K562 (cell line): ENCODE measurements around the gene HS3ST5. TPM values are rescaled to one million over a fixed set of nuclear protein-coding genes. Genes with fewer than 3 reads are reported as not detected.
"Not testable (repeated sequence)": the region's sequence is repeated elsewhere in the genome, so short reads cannot be mapped to it uniquely, and the experiment has no call there.

ENCODE experiments used
- ATAC-seq: fragments of 200-7000 bp; cut with Tn5 transposase; 3 replicates; pipeline ENCODE4 v1.9.1; 2020; ENCODE audit warnings: moderate library complexity
- BruUV-seq: library from RNA; stranded (reverse); fragments of 400-500 nt; replicated peaks from 2 replicates; lab custom pipeline; 2021; lab: Mats Ljungman, UMichigan
- CTCF ChIA-PET: fragments of 300-600 bp; formaldehyde crosslinking; extraction: SDS; loops from one replicate; lab custom pipeline; 2021; ENCODE audit warnings: low intra/inter-chr PET ratio; lab: Yijun Ruan, JAX
- POLR2A ChIA-PET: fragments of 300-600, 350-650 bp; sonication (Branson Sonifier 250); formaldehyde crosslinking; extraction: SDS; loops from one replicate; lab custom pipeline; 2021; ENCODE audit warnings: antibody characterized with exemption, inconsistent platforms; lab: Yijun Ruan, JAX
- DNase-seq, 4 experiments: peaks; one replicate each; pipeline versions ENCODE4 v3.0.0 to v3.0.0-alpha.2; 2011 to 2018; ENCODE audit warnings: low spot score in 3 of 4, mixed read lengths in 3 of 4; ENCODE audit errors: extremely low read depth in 1 of 4
- FAIRE-seq: peaks from 2 replicates; lab custom pipeline; 2011; peaks lifted over from hg19 to GRCh38; lab: Jason Lieb, UNC
- H2AFZ ChIP-seq: 2 replicates; pipeline ENCODE4 v1.6.0; 2011; ENCODE audit warnings: low read depth, low read length, control low read depth, inconsistent platforms
- H3K27ac ChIP-seq: fragments of 200-600 bp; 3 replicates; pipeline ENCODE4 v1.8.0; 2011; ENCODE audit warnings: low read depth, mild to moderate bottlenecking, control low read depth, inconsistent platforms, low read length, moderate library complexity, mixed read lengths; ENCODE audit errors: extremely low read depth
- H3K27me3 ChIP-seq, 2 experiments: fragments of 300-600 bp in 1 of 2; 2 replicates in 1 of 2; 3 replicates in 1 of 2; pipeline versions ENCODE4 v1.6.0 to v1.8.0; 2011; ENCODE audit warnings: inconsistent platforms in 2 of 2, low read length in 2 of 2, mild to moderate bottlenecking in 1 of 2, mixed read lengths in 1 of 2, moderate library complexity in 1 of 2; ENCODE audit not compliant: control insufficient read depth in 2 of 2, insufficient read depth in 2 of 2
- H3K36me3 ChIP-seq: fragments of 300-600 bp; 3 replicates; pipeline ENCODE4 v1.8.0; 2011; ENCODE audit warnings: mild to moderate bottlenecking, low read length, inconsistent platforms; ENCODE audit not compliant: control insufficient read depth, insufficient read depth
- H3K4me1 ChIP-seq, 2 experiments: fragments of 200-600 bp in 1 of 2; replicated peaks in 1 of 2; 2 replicates in 1 of 2; 3 replicates in 1 of 2; pipeline versions ENCODE4 v1.5.1 to v1.8.0; 2011; ENCODE audit warnings: inconsistent platforms in 2 of 2, low read length in 2 of 2, mild to moderate bottlenecking in 1 of 2, mixed read lengths in 1 of 2, moderate library complexity in 1 of 2; ENCODE audit not compliant: control insufficient read depth in 2 of 2, insufficient read depth in 2 of 2
- H3K4me2 ChIP-seq: 2 replicates; pipeline ENCODE4 v1.6.1; 2011; ENCODE audit warnings: low read length, control low read depth, inconsistent platforms, mixed read lengths; ENCODE audit not compliant: insufficient read depth
- H3K4me3 ChIP-seq: fragments of 200-600 bp; sonication (generic), shearing (Covaris generic); 2 replicates; pipeline ENCODE4 v1.5.1; 2016; ENCODE audit warnings: control low read depth, inconsistent platforms
- H3K79me2 ChIP-seq: fragments of 200-600 bp; 3 replicates; pipeline ENCODE4 v1.8.0; 2011; ENCODE audit warnings: low read length, inconsistent platforms; ENCODE audit not compliant: control insufficient read depth, insufficient read depth
- H3K9ac ChIP-seq, 2 experiments: 2 replicates each; pipeline versions ENCODE4 v1.6.0 to v1.6.1; 2011; ENCODE audit warnings: low read depth in 2 of 2, low read length in 2 of 2, control low read depth in 1 of 2, inconsistent platforms in 1 of 2, mild to moderate bottlenecking in 1 of 2, mixed read lengths in 1 of 2; ENCODE audit not compliant: insufficient read depth in 1 of 2
- H3K9me1 ChIP-seq: one replicate; pipeline ENCODE4 v1.6.0; 2011; ENCODE audit warnings: inconsistent platforms, mild to moderate bottlenecking, low read length, moderate library complexity; ENCODE audit not compliant: control insufficient read depth, insufficient read depth
- H3K9me3 ChIP-seq: replicated peaks from 2 replicates; pipeline ENCODE4 v1.5.1; 2011; ENCODE audit warnings: low read depth, low read length, inconsistent platforms; ENCODE audit not compliant: control insufficient read depth, insufficient read depth
- H4K20me1 ChIP-seq: replicated peaks from 2 replicates; pipeline ENCODE4 v1.6.1; 2011; ENCODE audit warnings: low read length, inconsistent platforms, mixed read lengths; ENCODE audit not compliant: control insufficient read depth, insufficient read depth
- CBX3 ChIP-seq, 2 experiments: IDR thresholded peaks; 1 replicate in 1 of 2; 2 replicates in 1 of 2; pipeline ENCODE4 v1.6.1; 2012; ENCODE audit warnings: inconsistent platforms in 2 of 2, low read length in 2 of 2, borderline replicate concordance in 1 of 2, control low read depth in 1 of 2
- POLR2B ChIP-seq: fragments of 450-650 bp; IDR thresholded peaks from 2 replicates; pipeline ENCODE4 v1.6.1; 2018; ENCODE audit warnings: low read depth; ENCODE audit not compliant: partially characterized antibody
- PRDM10 ChIP-seq: fragments of 450-650 bp; IDR thresholded peaks from 2 replicates; pipeline ENCODE4 v1.6.1; 2018; ENCODE audit not compliant: partially characterized antibody
- ZNF589 ChIP-seq: fragments of 200-800 bp; sonication (Bioruptor generic); IDR thresholded peaks from 2 replicates; pipeline ENCODE4 v1.6.1; 2016; ENCODE audit warnings: low read depth, missing genetic modification characterization, missing compliant biosample characterization
- WGBS: fragments of 100-300 bp; shearing (Covaris generic); methylation state at CpG from one replicate; pipeline ENCODE4 v1.1.6; 2016; ENCODE audit warnings: low coverage, mixed read lengths; ENCODE audit not compliant: insufficient coverage; ENCODE audit errors: missing lambda C conversion rate; 5-methylcytosine and 5-hydroxymethylcytosine counted together
- in situ Hi-C: fragments of 300-500 bp; cut with MboI; formaldehyde crosslinking; loops from 4 replicates; pipeline ENCODE4 v1.15.0; 2018; ENCODE audit warnings: inconsistent platforms, mixed read lengths
- intact Hi-C: fragments of 100-400 bp; cut with micrococcal nuclease; formaldehyde crosslinking; loops from 2 replicates; pipeline ENCODE4 v1.14.2; 2022
- polyA plus RNA-seq, 8 experiments: library from polyadenylated mRNA; depleted of rRNA in 4 of 8; stranded (reverse) in 5 of 8; unstranded in 3 of 8; fragments of >200 nt; fragmentation: Nextera tagmentation in 2 of 8; fragmentation: Illumina TruSeq in 1 of 8; extraction: Ambion mirVana in 2 of 8; extraction: Trizol in 1 of 8; gene quantifications; 2 replicates each; pipeline versions ENCODE4 v1.2.1 to v1.2.3, GENCODE V29; 2011 to 2014; ENCODE audit warnings: inconsistent platforms in 1 of 8, missing spikeins in 1 of 8
- total RNA-seq, 7 experiments: library from RNA; depleted of rRNA in 6 of 7; stranded (reverse); fragments of >200 nt in 6 of 7; fragmentation: Illumina TruSeq in 2 of 7; extraction: Trizol in 2 of 7; gene quantifications; 2 replicates each; pipeline versions ENCODE4 v1.2.1 to v1.2.3, GENCODE V29; 2011 to 2021; ENCODE audit warnings: low replicate concordance in 1 of 7
- TF ChIP-seq, protein P1 (sequence below): fragments of 250-450 bp; sonication (Bioruptor Pico); IDR thresholded peaks from 2 replicates; pipeline ENCODE4 v1.4.0; 2020; ENCODE audit warnings: mild to moderate bottlenecking, moderate library complexity

Gene HS3ST5
- total and polyA plus RNA-seq, 9 of the 15 experiments (the other 6 are each of a cell fraction or from before 2014, with no cell fraction given), result not detected

DNA sequence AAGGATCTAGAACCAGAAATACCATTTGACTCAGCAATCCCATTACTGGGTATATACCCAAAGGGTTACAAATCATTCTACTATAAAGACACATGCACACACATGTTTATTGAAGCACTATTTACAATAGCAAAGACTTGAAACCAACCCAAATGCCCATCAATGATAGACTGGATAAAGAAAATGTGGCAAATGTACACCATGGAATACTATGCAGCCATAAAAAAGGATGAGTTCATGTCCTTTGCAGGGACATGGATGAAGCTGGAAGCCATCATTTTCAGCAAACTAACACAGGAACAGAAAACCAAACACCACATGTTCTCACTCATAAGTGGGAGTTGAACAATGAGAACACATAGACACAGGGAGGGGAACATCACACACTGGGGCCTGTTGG, 193.6 kb downstream of the HS3ST5 start:
- H3K27ac ChIP-seq, intact Hi-C loops, H3K27me3 ChIP-seq, H3K36me3 ChIP-seq, in situ Hi-C loops, H3K4me2 ChIP-seq, H2AFZ ChIP-seq, H3K79me2 ChIP-seq, H3K9me3 ChIP-seq, H3K4me1 ChIP-seq, H3K9ac ChIP-seq, CTCF ChIA-PET, H3K4me3 ChIP-seq, H3K9me1 ChIP-seq, H4K20me1 ChIP-seq, POLR2A ChIA-PET, ATAC-seq, BruUV-seq, FAIRE-seq, DNase-seq: not testable (repeated sequence)

DNA sequence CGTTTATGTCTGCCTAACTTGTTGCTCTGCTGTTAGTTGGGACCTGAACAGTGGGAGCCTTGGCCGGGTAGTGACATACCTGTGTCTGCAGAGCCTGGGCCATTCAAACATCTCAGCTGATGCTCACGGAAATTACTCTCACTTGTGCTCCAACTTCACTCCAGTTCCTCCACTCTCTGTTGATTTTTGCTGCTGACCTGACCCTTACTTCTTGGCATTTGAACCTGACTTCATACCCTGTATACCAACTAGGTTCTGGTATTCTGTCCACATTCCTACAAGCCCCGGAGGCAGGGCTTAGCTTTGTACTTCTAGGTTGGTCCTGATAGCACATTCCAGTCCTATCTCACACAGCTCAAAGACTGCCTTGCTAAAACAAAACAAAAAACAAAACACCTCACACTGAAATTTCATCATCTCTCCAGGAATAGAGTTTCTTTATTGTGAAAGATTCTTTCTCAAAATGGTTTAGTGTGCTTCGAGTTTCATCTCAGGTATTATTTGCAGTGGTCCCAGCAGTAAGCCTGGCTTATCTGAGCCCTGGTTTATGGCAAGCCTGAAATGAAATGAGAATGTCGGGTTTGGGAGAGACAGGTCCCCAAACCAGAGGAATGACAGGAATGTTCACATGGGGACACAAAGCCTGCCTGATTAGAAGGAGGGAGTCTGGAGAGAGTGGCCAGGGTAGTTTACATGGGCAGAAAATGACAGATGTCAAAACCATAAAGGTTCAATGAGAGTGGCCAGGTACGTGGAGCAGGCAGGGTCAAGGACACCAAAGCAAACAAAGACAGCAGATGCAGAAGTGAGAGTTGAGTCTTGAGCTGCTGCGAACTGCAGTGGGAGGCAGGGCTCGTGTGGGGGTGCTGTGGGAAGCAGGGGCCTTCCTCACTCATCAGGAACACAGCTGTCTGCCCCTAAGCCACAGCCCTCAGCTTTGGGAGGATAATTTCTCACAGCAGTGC, 197.7 kb downstream of the HS3ST5 start:
- no TSS peak for BruUV-seq
- Histone ChIP-seq H3K36me3 (no peaks in the 10 kb centered on the region), H3K4me2 (no peak overlapping the region), H3K4me1 (no peaks in the 10 kb centered on the region), H3K79me2 (no peaks in the 10 kb centered on the region), H3K9me3 (no peaks in the 10 kb centered on the region), H3K27me3 (no peaks in the 10 kb centered on the region), H4K20me1 (no peaks in the 10 kb centered on the region), H3K9ac (no peak overlapping the region), H2AFZ (no peak overlapping the region), H3K27ac (no peak overlapping the region), H3K4me3 (no peak overlapping the region), H3K9me1 (no peaks in the 10 kb centered on the region)
- in situ Hi-C loops (no loop called here), intact Hi-C loops (no loop called here)
- ChIA-PET POLR2A (no interaction called here), CTCF (no interaction called here)
- FAIRE-seq (no peak), DNase-seq (no peak), ATAC-seq (no peak)
- WGBS, result 4% methylated on average over 9 of the region's 9 CpGs
- no peak for TF ChIP-seq ZNF589 (CRISPR knock-in tag)
- TF ChIP-seq, protein P1, sequence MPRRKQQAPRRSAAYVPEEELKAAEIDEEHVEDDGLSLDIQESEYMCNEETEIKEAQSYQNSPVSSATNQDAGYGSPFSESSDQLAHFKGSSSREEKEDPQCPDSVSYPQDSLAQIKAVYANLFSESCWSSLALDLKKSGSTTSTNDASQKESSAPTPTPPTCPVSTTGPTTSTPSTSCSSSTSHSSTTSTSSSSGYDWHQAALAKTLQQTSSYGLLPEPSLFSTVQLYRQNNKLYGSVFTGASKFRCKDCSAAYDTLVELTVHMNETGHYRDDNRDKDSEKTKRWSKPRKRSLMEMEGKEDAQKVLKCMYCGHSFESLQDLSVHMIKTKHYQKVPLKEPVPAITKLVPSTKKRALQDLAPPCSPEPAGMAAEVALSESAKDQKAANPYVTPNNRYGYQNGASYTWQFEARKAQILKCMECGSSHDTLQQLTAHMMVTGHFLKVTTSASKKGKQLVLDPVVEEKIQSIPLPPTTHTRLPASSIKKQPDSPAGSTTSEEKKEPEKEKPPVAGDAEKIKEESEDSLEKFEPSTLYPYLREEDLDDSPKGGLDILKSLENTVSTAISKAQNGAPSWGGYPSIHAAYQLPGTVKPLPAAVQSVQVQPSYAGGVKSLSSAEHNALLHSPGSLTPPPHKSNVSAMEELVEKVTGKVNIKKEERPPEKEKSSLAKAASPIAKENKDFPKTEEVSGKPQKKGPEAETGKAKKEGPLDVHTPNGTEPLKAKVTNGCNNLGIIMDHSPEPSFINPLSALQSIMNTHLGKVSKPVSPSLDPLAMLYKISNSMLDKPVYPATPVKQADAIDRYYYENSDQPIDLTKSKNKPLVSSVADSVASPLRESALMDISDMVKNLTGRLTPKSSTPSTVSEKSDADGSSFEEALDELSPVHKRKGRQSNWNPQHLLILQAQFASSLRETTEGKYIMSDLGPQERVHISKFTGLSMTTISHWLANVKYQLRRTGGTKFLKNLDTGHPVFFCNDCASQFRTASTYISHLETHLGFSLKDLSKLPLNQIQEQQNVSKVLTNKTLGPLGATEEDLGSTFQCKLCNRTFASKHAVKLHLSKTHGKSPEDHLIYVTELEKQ (CRISPR knock-in tag), result no peak
- TF ChIP-seq CBX3 (IDR thresholded peaks at IDR 0.05; ENCODE audit: borderline replicate concordance in 1 of 2, low read length in 2 of 2), result no peak
- TF ChIP-seq POLR2B, result no peak
- TF ChIP-seq PRDM10, result no peak
